ENCODE measurements around the gene C10orf105. TPM values are rescaled to one million over a fixed set of nuclear protein-coding genes. Genes with fewer than 3 reads are reported as not detected.

The C10orf105 gene
- total RNA-seq, 4 donors from 2014 or later = 0.06 to 0.27 (median 0.14) TPM

GRCh38 chr10:71714592-71714991 lies 5.0 kb downstream of the C10orf105 start:
- intact Hi-C loops (cut with DNase I; ENCODE audit: low total_unique reads) = no loop called here
- TF ChIP-seq POLR2A (IDR thresholded peaks at IDR 0.05) = no peak
- TF ChIP-seq, protein P1, sequence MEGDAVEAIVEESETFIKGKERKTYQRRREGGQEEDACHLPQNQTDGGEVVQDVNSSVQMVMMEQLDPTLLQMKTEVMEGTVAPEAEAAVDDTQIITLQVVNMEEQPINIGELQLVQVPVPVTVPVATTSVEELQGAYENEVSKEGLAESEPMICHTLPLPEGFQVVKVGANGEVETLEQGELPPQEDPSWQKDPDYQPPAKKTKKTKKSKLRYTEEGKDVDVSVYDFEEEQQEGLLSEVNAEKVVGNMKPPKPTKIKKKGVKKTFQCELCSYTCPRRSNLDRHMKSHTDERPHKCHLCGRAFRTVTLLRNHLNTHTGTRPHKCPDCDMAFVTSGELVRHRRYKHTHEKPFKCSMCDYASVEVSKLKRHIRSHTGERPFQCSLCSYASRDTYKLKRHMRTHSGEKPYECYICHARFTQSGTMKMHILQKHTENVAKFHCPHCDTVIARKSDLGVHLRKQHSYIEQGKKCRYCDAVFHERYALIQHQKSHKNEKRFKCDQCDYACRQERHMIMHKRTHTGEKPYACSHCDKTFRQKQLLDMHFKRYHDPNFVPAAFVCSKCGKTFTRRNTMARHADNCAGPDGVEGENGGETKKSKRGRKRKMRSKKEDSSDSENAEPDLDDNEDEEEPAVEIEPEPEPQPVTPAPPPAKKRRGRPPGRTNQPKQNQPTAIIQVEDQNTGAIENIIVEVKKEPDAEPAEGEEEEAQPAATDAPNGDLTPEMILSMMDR (IDR thresholded peaks at IDR 0.05) = no peak
- WGBS, 2 donors = 54 to 58% methylated on average over 5 of the region's 5 CpGs
- DNase-seq (ENCODE audit: low spot score in 2 of 2) = no peak
- H3K4me3 ChIP-seq (ENCODE audit: low read depth, poor library complexity, severe bottlenecking) = no peak overlapping the region

DNA sequence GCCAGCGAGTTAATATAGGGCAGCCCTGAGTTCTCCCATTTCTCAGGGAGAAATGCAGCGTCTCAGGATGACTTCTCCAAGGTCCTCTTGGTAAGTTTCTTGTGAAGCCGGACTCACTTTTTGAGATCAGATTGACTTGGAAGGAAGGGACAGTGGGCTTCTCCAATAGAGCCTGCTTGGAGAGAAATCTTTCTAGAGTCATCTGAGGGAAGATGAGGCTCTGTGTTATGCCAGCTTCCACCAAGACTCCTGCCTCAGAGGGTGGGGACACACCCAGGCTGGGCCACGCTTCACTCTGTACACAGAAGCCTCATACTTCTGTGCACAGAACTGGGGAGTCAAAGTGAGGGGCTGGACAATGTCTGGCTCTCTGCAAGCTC lies 5.6 kb downstream of the C10orf105 start:
- intact Hi-C loops (cut with DNase I; ENCODE audit: low total_unique reads) = no loop called here
- TF ChIP-seq, protein P1 (IDR thresholded peaks at IDR 0.05) = no peak
- TF ChIP-seq POLR2A (IDR thresholded peaks at IDR 0.05) = no peak
- DNase-seq (ENCODE audit: low spot score in 2 of 2) = no peak
- H3K4me3 ChIP-seq (ENCODE audit: low read depth, poor library complexity, severe bottlenecking) = no peak overlapping the region
- 31 to 41% methylated on average over 4 of the region's 4 CpGs for WGBS, 2 donors

DNA sequence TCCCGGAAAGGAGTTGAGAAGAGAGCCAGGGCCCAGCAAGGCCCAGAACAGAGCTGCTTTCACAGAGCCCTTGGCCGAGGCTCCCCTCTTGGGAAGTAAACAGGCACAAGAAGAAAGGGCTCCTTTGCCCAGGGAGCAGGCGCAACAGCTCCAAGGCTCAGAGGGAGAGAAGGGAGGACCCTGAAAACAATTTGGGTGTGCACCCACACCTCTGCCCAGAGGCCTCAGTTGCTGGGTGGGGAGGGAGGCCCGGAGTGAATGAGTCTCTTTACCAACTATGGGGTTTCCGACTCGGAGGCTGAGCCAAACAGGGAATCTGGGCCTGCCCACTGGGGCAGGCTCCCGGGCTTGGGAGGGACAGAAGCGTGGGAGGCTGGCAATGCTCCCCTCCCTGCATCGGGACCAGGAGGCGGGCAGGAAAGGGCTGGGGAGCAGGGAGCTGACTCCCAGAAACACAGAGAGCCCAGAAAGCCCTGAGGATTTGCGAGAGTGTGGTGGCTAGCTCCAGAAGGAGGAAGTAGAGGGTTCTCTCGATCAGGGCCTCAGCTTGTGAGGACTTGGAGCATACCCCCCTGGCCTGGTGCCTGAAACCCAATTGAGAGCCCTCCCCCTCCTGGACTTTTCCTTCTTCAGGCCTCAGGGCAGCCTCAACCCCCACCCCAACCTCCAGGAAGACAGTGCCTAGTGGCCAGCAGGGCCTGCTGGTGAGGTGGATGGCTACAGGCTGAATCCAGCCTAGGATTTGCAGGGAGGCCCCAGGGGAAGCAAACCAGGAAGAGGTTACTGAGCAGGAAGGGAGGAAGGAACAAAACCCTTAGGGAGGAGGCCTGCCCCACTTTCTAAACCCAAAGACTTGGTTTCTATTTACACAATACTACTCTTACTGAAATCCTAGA lies 6.2 kb downstream of the C10orf105 start:
- TF ChIP-seq, protein P1 (IDR thresholded peaks at IDR 0.05) = no peak
- 1 to 4% methylated on average over 12 of the region's 12 CpGs for WGBS, 2 donors
- intact Hi-C loops (cut with DNase I; ENCODE audit: low total_unique reads) = no loop called here
- H3K4me3 ChIP-seq (ENCODE audit: low read depth, poor library complexity, severe bottlenecking) = no peak overlapping the region
- DNase-seq (ENCODE audit: low spot score in 2 of 2) = peak; percentile 87 to 97

DNA sequence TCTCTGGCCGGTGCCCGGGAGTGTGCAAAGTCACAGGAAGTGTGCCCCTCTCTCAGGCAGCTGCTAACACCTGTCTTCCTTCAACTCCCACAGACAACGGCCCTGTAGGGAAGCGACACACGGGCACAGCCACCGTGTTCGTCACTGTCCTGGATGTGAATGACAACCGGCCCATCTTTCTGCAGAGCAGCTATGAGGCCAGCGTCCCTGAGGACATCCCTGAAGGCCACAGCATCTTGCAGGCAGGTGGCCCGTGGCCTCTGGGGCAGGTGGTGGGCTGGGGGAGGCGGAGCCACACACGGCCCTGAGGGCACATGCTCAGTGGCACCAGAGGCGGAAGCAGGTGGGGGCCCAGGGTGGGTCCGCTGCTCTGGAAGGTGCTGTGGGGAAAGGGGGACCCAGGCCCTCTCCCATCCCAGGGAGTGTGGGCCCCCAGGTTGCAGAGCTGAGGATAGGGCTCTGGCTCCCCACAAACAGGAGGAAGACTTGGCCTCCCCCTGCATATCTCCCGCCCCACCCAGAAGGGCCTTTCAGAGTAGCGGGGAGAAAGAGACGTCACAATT lies 6.9 kb downstream of the C10orf105 start:
- TF ChIP-seq POLR2A (IDR thresholded peaks at IDR 0.05) = no peak
- TF ChIP-seq, protein P1 (IDR thresholded peaks at IDR 0.05) = no peak
- intact Hi-C loops (cut with DNase I; ENCODE audit: low total_unique reads) = no loop called here
- 56 to 61% methylated on average over 12 to 17 of the region's 17 CpGs for WGBS, 2 donors
- no peak overlapping the region for H3K4me3 ChIP-seq (ENCODE audit: low read depth, poor library complexity, severe bottlenecking)
- DNase-seq (ENCODE audit: low spot score in 2 of 2) = no peak

- intact Hi-C loops (cut with DNase I; ENCODE audit: low total_unique reads) = no loop called here
- H3K4me3 ChIP-seq (ENCODE audit: low read depth, poor library complexity, severe bottlenecking) = no peak overlapping the region
- DNase-seq (ENCODE audit: low spot score in 2 of 2) = no peak
- TF ChIP-seq, protein P1 (IDR thresholded peaks at IDR 0.05) = no peak
- no peak for TF ChIP-seq POLR2A (IDR thresholded peaks at IDR 0.05)
- WGBS, 2 donors = 95 to 97% methylated on average over 2 of the region's 2 CpGs
Measured at GRCh38 chr10:71712170-71712569, 7.4 kb downstream of the C10orf105 start.
